GM19035 (cell line): Measurements from ENCODE around the gene COMMD3.
"Not testable (repeated sequence)": the region's sequence is repeated elsewhere in the genome, so short reads cannot be mapped to it uniquely, and the experiment has no call there.

ENCODE experiments used
- ATAC-seq: cut with Tn5 transposase; IDR thresholded peaks from one replicate; pipeline ENCODE4 v1.9.1; 2021; ENCODE audit not compliant: unreplicated experiment

Gene COMMD3

GRCh38 chr10:22316286-22317075, at the start of gene COMMD3:
Gene COMMD3 (plus strand): TSS chr10:22316388. CDS start chr10:22316418, 30 bp downstream.
- ATAC-seq, result peak; percentile 62

DNA sequence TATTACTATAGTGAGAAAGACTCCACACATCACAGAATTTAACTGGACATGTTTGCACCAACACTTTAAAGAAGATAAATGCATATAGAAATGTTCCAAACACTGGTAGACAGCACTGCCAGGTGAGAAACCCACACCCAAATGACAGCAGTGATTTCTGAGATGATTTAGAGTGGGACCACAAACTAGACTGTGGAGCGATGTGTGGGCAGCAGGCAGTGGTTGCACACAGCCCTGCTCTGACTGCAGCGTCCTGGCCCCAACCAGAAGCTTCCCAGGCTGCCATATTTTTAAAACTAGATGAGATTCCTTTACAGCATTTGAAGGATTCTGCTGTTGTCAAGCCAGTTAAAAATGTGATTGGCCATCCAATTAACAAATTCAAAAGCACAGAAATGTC, 47.7 kb upstream of the COMMD3 start:
- no peak for ATAC-seq

DNA sequence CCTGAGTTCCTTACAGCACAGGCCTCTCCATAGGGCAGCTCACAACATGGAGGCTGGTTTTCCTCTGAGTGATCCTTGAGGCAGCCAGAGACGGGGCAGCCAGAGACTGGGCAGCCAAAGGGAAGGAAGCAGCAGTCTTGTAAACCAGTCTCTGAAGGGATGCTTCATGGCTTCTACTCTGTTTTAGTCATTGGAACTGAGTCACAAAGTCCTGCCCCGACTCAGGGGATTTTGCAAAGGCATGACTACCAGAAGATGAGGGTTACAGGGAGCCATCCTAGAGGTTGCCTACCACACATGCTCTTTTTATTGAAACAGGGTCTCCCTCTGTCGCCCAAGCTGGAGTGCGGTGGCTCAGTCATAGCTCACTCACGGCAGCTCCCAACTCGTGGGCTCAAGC, 44.4 kb upstream of the COMMD3 start:
- no peak for ATAC-seq

GRCh38 chr10:22278441-22278782, 37.8 kb upstream of the COMMD3 start:
- no peak for ATAC-seq

- no peak for ATAC-seq
Measured at GRCh38 chr10:22280078-22280477, 36.1 kb upstream of the COMMD3 start.

GRCh38 chr10:22285130-22285529, 31.1 kb upstream of the COMMD3 start:
- no peak for ATAC-seq

DNA sequence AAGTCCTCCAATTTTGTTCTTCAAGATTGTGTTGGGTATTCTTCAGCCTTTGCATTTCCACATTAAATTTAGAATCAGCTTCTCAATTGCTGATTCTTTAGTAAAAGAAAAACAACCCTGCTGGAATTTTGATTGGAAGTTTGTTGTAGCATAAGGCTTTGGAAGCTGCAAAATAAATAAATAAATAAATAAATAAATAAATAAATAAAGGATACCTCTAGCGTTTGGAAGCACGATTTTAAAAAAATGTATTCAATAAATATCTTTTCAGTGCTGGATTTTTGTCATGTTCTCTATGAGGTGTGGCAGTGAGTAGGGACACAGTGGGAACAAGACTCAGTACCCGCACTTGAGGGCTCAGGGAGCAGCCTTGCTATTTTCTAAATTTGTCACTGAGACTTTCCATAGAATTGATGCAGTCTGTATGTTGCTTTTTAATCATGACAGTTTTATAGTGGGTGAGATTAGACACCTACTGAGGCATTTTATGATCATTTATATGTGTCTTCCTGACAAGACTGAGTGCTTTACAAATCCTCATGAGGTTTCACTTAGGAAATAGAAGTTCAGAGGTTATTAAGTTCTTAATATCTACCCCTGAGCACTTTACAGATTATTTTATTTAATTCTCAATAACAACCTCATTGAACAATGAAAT, 22.3 kb upstream of the COMMD3 start:
- ATAC-seq, result no peak

DNA sequence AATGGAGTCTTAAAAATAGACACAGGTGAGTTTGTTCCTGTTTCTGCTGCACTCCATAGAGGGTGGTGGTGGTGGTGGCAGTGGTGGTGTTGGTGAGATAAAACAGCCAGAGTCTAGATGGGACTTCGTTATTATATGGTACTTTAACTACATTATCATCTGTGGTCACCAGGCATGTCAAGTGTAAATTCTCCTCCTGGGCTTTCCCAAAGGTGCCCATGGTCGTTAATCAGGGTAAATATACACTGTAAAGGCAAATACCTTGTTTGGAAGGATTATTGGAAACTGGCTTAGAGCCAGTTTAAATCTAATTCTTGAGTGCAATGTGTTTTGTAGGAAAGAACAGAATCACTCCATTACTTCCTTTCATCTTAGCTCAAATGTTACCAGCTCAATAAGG, 21.5 kb upstream of the COMMD3 start:
- no peak for ATAC-seq

- no peak for ATAC-seq
Measured at GRCh38 chr10:22301193-22301592, 15.0 kb upstream of the COMMD3 start.

DNA sequence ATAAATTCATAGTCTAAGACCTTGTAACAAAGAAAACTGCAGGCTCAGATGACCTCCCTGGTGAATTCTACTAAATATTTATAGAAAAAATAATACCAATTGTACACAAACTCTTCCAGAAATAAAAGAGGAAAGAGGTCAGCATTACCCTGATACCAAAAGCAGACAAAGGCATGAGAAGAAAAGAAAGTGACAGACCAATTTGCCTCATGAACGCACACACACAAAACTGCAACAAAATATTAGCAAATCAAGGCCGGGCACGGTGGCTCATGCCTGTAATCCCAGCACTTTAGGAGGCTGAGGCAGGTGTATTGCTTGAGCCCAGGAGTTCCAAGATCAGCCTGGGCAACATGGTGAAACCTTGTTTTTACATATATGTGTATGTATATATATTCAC, 12.7 kb upstream of the COMMD3 start:
- no peak for ATAC-seq

DNA sequence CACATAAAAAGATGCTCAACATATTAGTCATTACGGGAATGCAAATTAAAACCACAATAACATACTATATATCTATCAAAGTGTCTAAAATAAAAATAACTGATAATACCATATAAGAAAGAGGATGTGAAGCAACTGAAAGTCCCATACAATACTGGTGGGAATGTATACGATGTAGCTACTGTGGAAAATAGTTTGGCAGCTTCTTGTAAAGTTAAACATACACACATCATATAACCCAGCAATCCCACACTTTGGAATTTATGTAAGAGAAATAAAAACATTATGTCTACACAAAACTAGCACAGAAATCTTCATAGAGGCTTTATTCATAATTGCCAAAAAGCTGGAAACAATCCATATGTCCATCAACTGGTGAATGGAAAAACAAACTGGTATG, 10.5 kb upstream of the COMMD3 start:
- no peak for ATAC-seq

DNA sequence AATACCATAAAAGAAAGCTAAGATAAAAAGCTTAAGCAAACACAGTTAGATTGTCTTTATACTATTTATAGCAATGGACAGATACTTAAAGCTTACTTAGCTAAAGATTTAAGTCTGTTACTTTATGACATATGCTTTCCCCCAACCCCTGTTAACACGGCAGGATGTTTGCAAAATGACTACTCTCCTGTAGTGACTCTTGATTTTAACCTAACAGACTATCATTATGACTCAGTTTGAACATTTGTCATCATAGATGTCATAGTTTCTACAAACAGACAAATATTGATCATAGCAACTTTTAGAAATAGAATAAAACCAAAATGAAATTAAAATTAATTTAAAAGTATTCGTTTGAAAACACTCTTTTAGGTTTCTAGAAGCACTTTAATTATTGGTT, 7.8 kb upstream of the COMMD3 start:
- peak; percentile 98 for ATAC-seq

DNA sequence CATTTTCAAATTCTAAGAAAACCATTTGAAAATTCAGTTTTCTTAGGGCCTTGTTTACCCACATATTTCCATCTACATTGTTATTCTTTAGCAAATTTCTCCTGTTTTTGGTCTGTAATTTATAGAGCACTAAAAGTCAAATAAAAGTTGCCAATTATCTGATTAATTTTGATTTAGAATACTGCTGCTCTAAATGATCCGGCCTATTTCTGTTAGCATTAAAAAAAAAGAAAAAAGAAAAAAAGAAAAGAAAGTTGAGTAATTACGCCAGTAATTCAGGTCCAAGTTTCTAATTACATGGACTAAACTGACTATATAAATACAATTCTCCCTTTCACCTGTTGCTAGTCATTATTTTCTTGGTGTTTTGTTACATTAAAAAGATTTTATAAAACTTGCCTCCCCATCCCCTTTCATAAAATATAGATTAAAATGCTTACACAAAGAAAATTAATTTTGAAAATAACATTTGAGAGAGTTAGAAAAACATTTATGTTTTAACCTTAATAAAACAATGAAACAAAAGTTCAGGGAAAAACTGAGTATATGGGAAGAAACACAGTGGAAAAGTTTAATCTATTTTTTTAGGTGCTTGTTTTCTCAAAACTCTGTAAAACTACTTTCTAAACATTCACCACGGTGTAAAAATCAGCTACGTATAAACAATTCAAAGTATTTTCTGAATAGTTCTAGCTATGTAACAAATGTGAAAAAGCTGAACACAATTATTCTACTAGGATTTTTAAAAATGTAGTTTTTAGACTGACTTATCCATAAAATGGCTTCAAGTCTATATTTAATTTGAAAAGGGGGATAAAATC, 6.8 kb upstream of the COMMD3 start:
- ATAC-seq, result no peak

DNA sequence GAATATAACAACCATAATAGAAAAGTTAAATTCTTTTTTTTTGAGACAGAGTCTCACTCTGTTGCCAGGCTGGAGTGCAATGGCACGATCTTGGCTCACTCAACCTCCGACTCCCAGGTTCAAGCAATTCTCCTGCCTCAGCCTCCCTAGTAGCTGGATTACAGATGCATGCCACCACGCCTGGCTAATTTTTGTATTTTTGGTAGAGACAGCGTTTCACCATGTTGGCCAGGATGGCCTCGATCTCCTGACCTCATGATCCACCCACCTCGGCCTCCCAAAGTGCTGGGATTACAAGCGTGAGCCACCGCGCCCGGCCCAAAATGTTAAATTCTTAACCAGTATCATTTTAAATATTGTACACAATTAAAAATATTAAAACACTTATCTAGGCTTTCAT, 6.2 kb upstream of the COMMD3 start:
- ATAC-seq, result not testable (repeated sequence)

GRCh38 chr10:22310928-22311327, 5.3 kb upstream of the COMMD3 start:
- ATAC-seq, result no peak

- ATAC-seq, result no peak
Measured at GRCh38 chr10:22314852-22315251, 1.3 kb upstream of the COMMD3 start.

DNA sequence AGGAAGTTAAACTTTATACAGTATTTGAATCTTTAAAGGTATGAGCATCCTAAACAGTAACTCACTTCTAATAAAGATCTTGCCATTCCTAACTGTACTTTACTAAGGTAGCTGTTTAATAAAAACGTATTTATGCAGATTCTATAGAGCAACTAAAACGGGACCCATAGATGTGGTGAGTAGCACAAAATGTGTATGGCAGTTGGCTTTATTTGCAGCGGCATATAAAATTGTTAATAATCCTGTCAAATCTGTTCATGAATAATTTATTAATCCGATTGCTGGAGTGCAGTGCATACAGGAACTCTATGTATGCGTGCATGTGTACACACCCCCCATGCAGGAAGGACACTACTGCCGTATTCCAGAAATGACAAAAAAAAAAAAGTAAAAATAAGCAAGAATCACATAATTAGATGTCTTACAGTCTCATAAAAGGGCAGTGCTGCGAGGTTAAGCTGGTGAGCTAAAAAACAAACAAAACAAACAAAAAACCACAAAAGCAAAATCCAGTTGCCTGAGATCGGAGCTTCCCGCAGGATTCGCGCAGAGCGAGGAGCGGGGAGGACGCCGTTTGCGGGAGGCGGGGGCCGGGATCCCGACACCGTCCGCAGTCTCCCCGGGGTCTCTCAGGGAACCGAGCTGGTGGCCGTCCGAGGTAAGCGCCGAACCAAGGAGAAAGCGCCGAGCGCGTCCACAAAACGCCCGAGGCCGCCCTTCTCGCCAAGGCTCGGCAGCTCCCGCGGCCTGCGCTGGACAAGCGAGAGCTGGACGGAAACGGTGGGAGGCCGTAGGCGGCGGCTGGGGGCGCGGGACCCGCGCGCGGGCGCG, 518 bp upstream of the COMMD3 start:
- peak; percentile 32 for ATAC-seq

DNA sequence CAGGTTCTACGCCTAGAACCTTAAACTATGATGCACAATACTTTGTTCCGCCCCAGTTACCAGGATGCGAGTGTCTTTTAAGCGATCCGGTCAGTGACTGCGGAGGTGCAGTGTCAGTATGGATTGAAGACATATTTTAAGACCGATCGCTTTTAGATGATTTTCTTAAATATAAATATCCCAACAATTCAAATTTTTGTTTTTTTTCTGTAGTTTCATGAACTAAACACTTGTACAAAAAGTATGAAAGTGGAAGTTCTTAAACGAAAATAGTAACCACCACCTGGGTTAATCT, 835 bp downstream of the COMMD3 start:
- ATAC-seq, result peak; percentile 20

- ATAC-seq, result no peak
Measured at GRCh38 chr10:22317771-22318565, 1.8 kb downstream of the COMMD3 start.

DNA sequence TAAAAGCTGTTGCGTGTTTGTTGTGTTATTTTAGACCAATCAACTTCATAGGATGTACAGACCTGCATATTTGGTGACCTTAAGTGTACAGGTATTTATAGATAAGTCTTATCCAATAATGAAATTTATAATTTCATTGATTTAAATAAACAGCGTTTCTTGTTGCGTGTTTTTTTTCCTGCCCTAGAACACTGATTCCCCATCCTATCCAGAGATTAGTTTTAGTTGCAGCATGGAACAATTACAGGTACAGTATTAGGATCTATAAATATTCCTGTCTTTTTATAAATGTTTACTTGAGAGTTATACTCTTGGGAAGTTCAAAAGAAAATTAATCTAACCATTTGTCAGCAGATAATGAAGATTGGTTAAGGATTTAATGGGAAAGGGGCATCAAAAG, 2.6 kb downstream of the COMMD3 start:
- ATAC-seq, result no peak
